Right renal cortex interstitium (tissue), 3 donors: Measurements from ENCODE around the gene KCNB1. TPM values are rescaled to one million over a fixed set of nuclear protein-coding genes. Genes with fewer than 3 reads are reported as not detected.

Experiments
- DNase-seq, 3 donors: peaks; one replicate each; pipeline ENCODE4 v3.0.0-alpha.2; 2013; ENCODE audit warnings: low read depth in 3 of 3, low spot score in 2 of 3
- polyA plus RNA-seq, 3 donors: library from polyadenylated mRNA; unstranded; fragments of 120-200 nt; gene quantifications; one replicate each; pipeline ENCODE4 v1.2.1, GENCODE V29; 2013; ENCODE audit not compliant: insufficient read length in 3 of 3

Gene KCNB1
- polyA plus RNA-seq, 3 donors = 0.47 to 0.51 (median 0.47) TPM

DNA sequence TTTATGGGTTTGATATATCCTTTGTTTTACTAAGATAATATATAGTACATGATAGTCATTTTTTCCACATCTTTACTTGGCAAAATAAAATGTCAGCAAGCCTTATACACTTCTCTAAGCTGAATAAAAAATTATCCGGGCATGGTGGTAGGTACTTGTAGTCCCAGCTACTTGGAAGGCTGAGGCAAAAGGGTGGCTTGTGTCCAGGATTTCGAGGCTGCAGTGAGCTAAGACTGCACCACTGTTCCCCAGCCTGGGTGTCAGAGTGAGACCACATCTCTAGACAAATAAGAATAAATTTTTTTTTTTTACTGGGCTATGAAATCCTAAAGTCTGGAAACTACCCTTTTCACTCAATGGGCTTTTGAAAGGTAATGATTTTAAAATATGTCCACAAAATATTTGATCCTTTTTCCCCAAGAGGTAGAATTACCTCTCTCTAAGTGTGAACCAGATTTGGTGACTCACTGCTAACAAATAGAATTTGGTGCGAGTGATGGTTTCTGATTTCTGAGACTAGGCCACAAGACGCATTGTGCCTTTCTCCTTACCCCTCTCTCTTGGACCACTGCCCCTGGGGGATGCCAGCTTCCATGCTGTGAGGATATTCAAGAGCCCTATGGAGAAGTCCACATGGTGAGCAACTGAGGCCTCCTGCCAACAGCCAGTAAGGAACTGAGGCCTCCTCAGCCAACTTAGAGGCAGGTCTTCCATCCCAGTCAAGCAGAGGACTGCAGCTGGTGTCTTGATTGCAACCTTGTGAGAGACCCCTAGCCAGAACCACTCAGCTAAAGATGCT, 120.4 kb downstream of the KCNB1 start:
- DNase-seq = no peak

DNA sequence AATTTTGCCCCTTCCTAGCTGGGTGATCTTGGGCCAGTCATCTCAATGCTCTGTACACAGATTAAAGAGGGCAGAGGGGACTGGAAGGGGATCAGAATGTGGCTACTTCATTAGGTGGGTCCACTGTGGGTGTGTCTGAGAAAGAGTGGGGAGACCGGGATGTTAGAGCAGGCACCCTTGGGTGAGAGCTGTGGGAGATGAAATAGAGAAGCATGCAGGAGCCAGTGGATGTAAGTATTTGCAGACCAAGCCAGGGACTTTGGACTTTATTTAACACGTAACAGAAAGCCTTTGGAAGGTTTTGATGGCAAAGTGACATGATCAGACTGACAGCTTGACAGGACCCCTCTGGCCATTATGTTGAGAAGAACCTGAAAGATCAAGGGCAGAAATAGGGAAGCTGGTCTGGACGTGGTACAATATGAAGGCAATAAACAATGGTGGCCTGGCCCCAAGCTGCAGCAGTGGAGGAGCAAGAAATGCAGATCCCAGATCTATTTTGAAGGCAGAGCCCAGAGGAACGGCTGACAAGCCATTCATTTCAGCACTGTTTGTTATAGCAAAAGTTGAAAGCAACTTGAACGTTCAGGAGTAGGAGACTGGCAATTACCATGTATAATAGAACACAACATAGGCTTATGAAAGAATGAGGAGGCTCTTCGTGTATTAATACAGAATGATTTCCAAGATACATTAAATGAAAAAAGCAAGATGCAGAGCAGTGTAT, 122.1 kb downstream of the KCNB1 start:
- no peak for DNase-seq

DNA sequence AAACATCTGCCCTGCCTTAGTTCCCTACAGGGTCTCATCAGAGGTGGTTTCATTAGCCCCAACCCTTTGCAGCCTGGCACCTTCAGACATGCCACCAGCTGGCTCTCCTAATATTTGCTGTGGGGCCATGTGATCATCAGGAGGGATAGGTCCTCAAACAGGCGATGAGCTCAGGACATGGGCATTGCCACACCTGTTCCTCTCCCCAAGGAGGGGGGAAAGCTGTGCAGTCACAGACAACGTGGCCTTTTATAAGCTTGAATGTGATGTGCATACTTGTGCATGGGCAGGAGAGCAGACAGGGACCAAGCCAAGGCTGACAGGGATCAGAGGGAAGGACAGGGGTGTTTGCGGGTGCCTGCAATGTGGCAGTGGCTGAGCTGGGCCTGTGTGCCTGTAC, 125.8 kb downstream of the KCNB1 start:
- no peak for DNase-seq

DNA sequence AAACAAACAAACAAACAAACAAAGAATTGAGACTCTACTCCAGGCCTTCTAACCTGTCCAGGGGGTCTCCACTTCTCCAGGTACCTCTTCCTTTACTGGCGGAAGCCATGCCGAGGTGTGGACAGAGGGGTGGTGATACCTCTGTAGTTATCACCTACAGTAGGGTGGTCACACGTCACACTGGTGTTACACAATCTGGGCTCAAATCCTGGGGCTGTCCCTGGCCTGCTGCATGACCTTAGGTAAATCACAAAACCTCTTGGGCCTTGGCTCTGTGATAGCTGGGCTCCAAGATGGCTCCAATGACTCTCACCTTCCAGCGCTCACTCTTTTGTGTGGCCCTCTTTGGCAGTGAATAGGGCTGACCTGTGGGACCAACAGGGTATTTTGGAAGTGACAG, 127.8 kb downstream of the KCNB1 start:
- DNase-seq = no peak

DNA sequence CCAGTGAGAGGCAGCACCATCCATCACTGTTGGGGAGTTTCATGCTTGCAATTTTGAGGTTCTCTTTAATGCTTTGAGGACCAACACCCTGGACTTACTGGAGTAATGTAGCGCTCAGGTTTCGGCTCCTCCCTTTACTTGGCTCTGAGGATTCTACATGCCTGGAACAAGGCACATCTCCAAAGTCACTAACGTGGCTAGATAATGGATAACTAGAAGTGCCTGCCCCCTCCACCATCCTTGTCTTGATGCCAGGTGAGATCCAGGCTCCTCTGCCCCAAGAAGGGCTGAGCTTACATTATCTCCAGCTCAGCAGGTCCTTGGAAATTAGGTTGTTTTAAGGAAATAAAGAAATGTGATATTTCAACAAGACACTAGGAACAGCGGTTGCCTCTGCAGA, 129.1 kb downstream of the KCNB1 start:
- no peak for DNase-seq

DNA sequence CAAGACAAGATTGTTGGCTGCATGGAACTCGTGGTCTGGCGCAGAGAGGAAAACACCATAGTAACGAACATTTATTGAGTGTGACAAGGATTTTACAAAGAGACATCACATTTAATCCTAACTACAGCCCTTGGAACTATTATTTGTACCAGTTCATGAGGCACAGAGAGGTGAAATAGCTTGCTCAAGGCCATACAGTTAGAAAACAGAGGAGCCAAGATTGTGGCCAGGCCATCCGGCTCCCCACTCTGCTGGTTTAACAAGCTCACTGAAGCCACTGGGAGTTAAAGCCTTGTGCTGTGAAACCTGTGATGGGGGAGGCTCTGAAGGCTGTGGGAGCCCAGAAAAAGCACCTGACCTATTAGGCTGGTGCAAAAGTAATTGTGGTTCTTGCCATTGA, 129.7 kb downstream of the KCNB1 start:
- no peak for DNase-seq

DNA sequence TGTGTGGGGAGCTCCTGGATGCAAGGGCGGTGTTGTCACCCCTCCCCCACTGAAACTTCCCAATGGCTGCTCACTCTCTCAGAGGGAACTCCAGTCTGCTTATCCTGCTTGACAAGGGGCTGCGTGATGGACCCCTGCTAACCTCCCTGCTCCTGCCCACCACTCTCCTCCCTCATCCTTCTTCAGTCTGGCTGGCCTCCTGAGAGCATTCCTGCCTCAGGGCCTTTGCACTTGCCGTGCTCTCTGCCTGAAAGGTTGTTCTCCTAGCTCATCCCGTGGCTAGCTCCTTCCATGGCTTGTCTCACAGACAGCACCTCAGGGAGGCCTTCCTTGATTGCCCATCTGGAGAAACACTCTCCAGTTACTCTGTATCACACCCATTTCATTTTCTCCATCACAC, 130.7 kb downstream of the KCNB1 start:
- DNase-seq = no peak

DNA sequence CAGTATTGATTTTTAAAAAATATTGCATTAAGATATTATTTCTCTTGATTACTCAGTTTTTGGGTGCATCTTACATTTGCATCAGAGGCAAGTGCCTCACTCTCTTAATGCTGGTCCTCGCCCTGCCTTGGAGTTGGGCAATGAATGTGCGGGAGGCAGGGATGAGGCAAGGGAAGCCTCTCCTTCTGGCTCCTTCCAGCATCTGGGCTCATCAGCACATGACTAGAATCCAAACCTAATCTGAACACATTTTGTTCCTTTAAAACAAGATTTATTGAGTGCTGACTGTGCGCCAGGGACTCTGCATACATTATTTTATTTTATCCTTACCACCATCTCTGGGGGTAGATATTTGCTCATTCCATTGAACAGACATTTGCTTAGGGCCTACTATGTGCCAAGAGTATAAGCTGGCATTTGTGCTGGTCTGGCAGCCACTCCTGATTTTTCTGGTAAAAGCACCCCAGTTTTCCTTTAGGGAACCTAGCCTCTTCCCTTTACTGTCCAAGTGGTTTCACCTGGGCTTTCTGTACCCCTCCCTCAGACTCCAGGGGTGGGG, 132.7 kb downstream of the KCNB1 start:
- DNase-seq = no peak

DNA sequence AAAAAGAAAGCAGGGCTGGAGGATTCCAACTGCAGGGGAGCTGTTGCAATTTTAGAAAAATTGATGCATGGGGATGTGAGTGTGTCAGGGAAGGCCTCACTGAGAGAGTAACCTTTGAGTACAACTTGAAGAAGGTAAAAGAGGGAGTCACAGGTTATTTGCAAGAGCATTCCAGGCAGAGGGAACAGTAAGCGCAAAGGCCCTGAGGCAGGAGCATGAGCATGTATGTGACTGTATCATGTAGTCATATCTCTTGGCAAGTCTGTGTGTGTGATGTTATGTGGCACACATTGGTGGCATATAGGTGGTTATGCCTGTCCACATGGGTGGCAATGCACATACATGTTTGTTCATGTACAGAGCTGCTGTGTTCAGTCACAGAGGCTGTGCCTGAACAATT, 133.4 kb downstream of the KCNB1 start:
- no peak for DNase-seq

DNA sequence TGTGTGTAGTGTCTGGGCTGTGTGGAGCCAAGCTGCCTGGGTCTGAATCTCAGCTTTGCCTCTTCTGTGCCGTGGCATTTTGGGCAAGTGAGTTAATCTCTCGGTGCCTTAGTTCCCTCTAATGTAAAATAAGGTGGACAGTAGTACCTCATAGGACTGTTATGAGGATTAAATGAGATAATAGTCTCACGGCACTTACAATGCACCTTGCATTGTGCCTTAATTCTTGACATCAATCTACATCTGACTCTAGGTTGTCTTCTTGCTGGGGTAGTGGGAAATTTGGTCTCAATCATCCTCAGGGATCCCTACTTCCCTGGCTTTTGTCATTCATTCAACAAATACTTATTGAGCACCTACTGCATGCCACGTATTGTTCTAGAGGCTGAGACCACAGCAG, 133.9 kb downstream of the KCNB1 start:
- no peak for DNase-seq

DNA sequence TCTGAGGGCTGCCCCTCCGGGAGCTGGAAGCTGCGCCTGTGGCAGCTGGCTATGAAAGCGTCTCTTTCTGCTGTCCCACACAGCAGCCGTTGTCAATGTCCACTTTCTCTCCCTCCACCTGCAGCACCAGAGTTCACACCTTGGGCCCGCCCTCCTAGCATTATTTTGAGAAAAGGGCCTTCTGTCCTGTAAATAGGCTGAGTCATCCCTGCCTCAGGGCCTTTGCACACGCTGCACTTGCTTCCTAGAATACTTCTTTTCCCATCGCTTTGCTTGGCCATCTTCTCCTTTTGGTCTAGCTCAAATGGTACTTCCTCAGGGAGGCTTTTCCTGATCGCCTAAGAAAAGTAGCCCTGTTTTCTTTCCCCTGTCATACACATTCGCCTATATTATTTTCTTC, 135.3 kb downstream of the KCNB1 start:
- DNase-seq = no peak

DNA sequence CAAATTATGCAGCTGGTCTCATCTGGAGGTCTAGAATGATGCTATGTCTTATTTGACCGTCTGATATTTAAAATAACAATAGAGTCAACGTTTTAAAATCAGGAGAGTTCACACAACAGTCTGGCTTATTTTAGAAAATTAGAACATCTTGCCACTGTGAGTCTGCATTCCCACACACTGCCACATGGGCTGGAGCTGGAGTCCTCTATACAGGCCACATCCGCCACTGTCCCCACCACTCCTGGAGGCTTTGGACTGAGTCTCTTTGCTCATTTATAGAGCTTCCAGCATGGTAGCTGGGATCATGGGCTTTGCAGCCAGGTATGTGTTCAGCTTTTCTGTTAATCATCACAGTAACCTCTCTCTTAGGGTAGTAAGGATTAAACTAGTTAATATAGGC, 135.8 kb downstream of the KCNB1 start:
- no peak for DNase-seq

DNA sequence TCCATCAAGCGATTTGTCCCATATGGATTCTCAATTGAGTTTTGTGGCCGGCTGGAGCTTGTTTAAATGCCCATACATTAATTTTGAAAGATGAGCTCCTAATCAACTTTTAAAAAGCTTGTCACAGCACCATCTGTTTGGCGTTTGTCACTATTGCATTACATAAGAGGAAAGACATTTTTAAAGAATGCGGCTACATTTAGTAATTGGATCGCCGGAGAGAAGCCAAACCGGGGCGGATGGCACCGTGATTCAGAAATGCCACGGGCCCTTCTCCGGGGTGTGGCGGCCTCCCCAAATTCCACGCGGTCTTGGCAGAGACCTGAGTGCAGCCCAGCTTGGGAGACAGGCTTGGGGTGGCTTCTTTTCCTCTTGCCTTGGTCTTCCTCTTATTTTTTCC, 136.9 kb downstream of the KCNB1 start:
- DNase-seq = no peak

DNA sequence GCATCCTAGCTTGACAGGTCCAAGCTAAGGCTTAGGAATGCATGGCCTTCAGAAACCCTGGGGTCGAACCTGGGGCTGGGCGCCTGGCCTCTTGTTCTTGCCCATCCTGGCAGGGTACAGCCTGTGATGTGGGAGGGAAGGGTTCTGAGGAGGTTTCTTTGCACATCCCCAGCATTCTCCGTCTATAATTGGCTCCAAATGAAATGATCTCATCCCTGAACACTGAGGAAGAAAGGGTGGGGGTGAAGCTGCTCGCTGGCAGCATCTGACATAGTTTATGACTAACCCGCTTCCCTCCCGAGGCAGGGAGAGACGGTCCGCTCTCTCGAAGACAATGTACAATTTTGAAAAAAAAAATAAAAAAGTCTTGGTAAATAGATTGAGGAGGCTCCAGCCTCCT, 137.5 kb downstream of the KCNB1 start:
- DNase-seq = no peak

DNA sequence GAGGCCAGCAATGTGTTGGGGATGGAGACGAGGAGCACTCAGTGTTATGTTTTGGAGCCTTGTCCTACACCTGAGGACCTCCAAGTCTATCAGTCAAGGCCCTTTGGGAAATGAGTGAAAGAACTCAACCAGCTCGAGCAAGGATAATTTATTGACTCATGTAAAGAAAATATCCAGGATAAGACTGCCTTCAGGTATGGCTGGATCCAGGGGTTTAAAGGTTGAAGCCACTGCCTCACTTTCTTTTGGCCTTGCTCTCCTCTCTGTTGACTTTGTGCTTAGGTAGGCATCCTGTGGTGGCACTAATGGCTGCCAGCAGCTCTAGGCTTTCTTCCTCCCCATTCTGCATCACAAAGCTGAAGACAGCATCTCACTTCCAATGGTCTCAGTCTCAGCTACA, 138.3 kb downstream of the KCNB1 start:
- no peak for DNase-seq

DNA sequence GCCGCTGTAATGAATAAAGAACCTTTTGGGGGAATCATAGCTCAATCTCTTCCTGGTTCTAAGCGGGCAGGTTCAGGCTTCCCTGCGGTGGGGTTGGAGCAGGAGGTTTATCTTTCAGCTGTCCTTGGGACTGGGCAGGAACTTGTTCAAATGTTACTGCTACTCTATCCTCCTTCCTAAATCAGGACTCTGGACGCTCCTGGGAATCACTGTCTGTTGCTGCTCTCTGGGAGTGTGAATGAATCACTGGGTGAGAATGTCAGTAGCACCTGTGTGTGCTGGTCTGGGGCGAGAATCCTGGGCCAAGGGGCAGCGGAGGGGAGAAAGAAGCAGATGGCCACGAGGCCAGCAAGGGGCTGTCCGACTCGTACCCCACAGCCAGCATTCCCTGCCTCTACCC, 139.2 kb downstream of the KCNB1 start:
- no peak for DNase-seq

DNA sequence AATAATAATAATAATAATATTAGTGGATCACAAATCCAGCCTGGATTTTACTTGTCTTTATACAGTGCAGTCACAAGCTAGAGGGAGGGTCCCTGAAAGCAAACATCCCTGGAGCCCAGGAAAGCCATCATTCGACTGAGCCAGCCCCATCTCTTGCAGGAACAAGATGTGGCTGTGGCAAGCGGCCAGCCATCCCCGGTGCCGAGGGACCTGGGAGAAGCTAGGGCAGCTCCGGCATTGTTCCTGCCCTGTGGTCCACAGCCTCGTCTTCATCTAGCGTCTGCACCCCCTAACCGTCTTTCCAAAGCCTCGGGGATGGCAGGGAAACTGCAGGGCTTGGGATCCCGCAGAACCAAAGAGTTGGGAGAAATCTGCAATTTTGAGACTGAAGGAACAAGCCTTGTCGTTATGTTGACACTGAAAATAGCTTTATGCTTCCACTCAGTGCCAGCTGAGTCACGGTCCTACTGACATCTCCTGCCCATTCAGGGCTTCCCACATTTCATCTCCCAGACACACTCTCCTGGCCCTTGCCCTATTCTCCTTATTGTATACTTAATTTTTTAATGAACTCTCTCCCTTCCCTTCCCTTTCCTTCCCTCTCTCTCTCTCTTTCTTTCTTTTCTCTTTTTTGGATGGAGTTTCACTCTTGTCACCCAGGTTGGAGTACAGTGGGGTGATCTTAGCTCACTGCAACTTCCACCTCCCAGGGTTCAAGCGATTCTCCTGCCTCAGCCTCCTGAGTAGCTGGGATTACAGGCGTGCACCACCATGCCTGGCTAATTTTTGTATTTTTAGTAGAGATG, 142.1 kb downstream of the KCNB1 start:
- DNase-seq = no peak

DNA sequence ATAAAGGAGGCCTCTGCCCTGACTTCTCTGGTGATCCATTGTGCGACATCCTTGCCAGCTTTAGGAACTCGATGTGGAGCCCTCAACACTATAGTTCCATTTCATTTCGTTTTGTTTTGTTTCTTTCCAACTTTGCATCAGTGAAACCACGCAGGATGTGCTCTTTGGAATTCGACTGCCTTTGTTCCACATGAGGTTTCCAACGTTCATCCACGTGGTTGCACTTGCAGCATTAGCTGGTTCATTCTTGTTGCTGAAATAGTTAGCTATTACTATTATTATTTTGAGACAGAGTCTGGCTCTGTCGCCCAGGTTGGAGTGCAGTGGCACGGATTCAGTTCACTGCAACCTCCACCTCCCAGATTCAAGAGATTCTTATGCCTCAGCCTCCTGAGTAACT, 143.3 kb downstream of the KCNB1 start:
- DNase-seq = no peak

DNA sequence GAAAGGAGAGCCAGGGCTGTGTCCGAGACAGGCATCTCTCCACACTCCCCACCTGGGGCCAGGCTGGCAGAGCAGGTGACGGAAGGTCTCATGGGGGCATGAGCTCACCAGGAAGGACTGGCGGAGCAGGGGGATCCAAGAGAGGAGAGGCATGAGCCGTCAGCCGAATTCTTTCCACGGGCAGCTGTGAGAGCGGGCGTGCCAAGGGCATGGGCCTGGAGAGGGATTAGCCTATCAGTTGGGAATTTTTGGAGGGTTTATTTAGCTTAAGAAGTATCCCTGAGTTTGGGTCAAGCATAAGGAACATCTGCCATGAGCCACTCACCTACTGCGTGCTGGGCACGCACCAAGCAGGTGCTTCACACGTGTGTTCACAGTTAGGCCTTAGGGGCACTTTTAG, 144.4 kb downstream of the KCNB1 start:
- DNase-seq = no peak

DNA sequence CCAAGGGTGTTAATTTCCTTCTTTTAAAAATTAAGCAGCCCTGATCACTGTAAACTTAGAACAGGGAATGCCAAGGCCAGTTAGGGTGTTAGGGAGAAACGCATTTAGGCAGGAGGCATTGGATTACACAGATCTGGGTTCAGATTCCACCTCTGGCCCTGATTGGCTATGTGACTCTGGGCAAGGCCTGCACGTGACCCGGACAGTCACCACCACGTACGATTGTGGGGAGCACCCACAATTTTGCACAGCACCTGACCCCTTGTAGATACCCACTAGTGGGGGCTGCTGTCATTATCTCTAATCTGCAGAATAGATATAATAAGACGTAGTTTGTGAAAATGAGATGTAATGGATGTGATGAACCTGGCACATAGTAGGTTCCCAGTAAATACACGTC, 145.1 kb downstream of the KCNB1 start:
- no peak for DNase-seq

DNA sequence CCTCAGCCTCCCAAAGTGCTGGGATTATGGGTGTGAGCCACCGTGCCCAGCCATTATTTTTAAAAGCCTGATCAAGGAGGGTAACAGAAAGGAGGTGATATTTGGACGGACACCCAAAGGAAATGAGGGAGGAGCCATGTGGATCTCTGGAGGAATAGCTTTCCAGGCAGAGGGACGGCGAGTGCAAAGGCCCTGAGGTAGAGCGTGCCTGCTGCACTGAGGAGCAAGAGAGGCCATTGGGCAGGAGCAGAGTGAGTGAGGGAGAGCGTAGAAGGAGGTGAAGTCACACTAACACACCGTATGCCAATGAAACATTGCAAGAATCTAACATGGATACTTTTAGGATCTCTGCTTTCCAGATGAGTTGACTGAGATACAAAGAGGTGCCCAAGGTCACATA, 145.7 kb downstream of the KCNB1 start:
- DNase-seq = no peak
